Endothelial cell of umbilical vein (primary cell): ENCODE results near the gene CRYGN. TPM values are rescaled to one million over a fixed set of nuclear protein-coding genes. Genes with fewer than 3 reads are reported as not detected.

ENCODE experiments used
- BruUV-seq: library from RNA; stranded (reverse); fragments of 400-500 nt; replicated peaks from 2 replicates; lab custom pipeline; 2021; lab: Mats Ljungman, UMichigan
- CTCF ChIA-PET: fragments of 300-600, 350-600 bp; sonication (Branson Sonifier 250); formaldehyde crosslinking; loops from one replicate; lab custom pipeline; 2021; ENCODE audit warnings: antibody characterized with exemption, inconsistent platforms; lab: Charles Lee
- POLR2A ChIA-PET: fragments of 300-600, 350-600 bp; sonication (Branson Sonifier 250); formaldehyde crosslinking; loops from one replicate; lab custom pipeline; 2021; ENCODE audit warnings: antibody characterized with exemption, inconsistent platforms; lab: Charles Lee
- DNase-seq: peaks from one replicate; pipeline ENCODE4 v3.0.0-alpha.2; 2011; ENCODE audit warnings: low read depth, low spot score
- FAIRE-seq: peaks from 2 replicates; lab custom pipeline; 2011; peaks lifted over from hg19 to GRCh38; lab: Jason Lieb, UNC
- H2AFZ ChIP-seq: 2 replicates; pipeline ENCODE4 v1.6.0; 2012; ENCODE audit warnings: low read depth, low read length, control low read depth, inconsistent platforms
- H3K27ac ChIP-seq: 2 replicates; pipeline ENCODE4 v1.5.1; 2011; ENCODE audit warnings: low read depth, mild to moderate bottlenecking, control low read depth, low read length, moderate library complexity; ENCODE audit not compliant: insufficient read depth
- H3K27me3 ChIP-seq, 2 experiments: 2 replicates each; pipeline versions ENCODE4 v1.6.0 to v1.6.1; 2011; ENCODE audit warnings: low read length in 2 of 2, mixed read lengths in 1 of 2; ENCODE audit not compliant: control insufficient read depth in 2 of 2, insufficient read depth in 2 of 2
- H3K36me3 ChIP-seq, 2 experiments: 2 replicates in 1 of 2; 3 replicates in 1 of 2; pipeline ENCODE4 v1.5.1; 2011; ENCODE audit warnings: low read length in 2 of 2, mild to moderate bottlenecking in 1 of 2, moderate library complexity in 1 of 2; ENCODE audit not compliant: control insufficient read depth in 2 of 2, insufficient read depth in 2 of 2; ENCODE audit errors: extremely low read depth in 1 of 2
- H3K4me1 ChIP-seq: 3 replicates; pipeline ENCODE4 v1.5.1; 2011; ENCODE audit warnings: mild to moderate bottlenecking, low read length; ENCODE audit not compliant: control insufficient read depth, insufficient read depth; ENCODE audit errors: extremely low read depth
- H3K4me2 ChIP-seq: 2 replicates; pipeline ENCODE4 v1.6.1; 2011; ENCODE audit warnings: low read length, control low read depth, mixed read lengths; ENCODE audit not compliant: insufficient read depth
- H3K4me3 ChIP-seq, 3 experiments: fragments of 200-600 bp in 1 of 3; sonication (generic), shearing (Covaris generic) in 1 of 3; replicated peaks in 1 of 3; 2 replicates each; pipeline ENCODE4 v1.5.1; 2011 to 2016; ENCODE audit warnings: control low read depth in 3 of 3, low read length in 3 of 3, mild to moderate bottlenecking in 2 of 3, inconsistent platforms in 1 of 3, low read depth in 1 of 3, moderate library complexity in 1 of 3; ENCODE audit not compliant: insufficient read depth in 1 of 3
- H3K79me2 ChIP-seq: 2 replicates; pipeline ENCODE4 v1.6.0; 2012; ENCODE audit warnings: low read length, inconsistent platforms; ENCODE audit not compliant: control insufficient read depth, insufficient read depth
- H3K9ac ChIP-seq: replicated peaks from 2 replicates; pipeline ENCODE3; 2011; ENCODE audit warnings: low read length, control low read depth; ENCODE audit not compliant: insufficient read depth; ENCODE audit errors: extremely low read depth
- H3K9me1 ChIP-seq: replicated peaks from 3 replicates; pipeline ENCODE4 v1.6.0; 2011; ENCODE audit warnings: mild to moderate bottlenecking, low read length; ENCODE audit not compliant: control insufficient read depth, insufficient read depth; ENCODE audit errors: extremely low read depth
- H3K9me3 ChIP-seq: replicated peaks from 2 replicates; pipeline ENCODE4 v1.5.1; 2012; ENCODE audit warnings: low read length, inconsistent platforms; ENCODE audit not compliant: control insufficient read depth, insufficient read depth
- H4K20me1 ChIP-seq: replicated peaks from 2 replicates; pipeline ENCODE3; 2011; ENCODE audit warnings: mild to moderate bottlenecking, low read length; ENCODE audit not compliant: control insufficient read depth, insufficient read depth; ENCODE audit errors: extremely low read depth
- EZH2 ChIP-seq: IDR thresholded peaks from 2 replicates; pipeline ENCODE4 v1.6.1; 2012; ENCODE audit warnings: borderline replicate concordance, low read depth, mild to moderate bottlenecking, moderate library complexity, low read length, inconsistent platforms; ENCODE audit not compliant: severe bottlenecking
- FOS ChIP-seq: IDR thresholded peaks from 2 replicates; pipeline ENCODE4 v1.6.1; 2011; ENCODE audit warnings: mild to moderate bottlenecking, low read length, moderate library complexity, borderline replicate concordance; ENCODE audit not compliant: insufficient read depth
- GATA2 ChIP-seq: IDR thresholded peaks from 2 replicates; pipeline ENCODE4 v1.7.0; 2011; ENCODE audit warnings: low read depth, mild to moderate bottlenecking, moderate library complexity, mixed read lengths, low read length; ENCODE audit not compliant: insufficient read length, insufficient read depth
- JUN ChIP-seq: IDR thresholded peaks from 2 replicates; pipeline ENCODE4 v1.6.1; 2011; ENCODE audit warnings: borderline replicate concordance, low read depth; ENCODE audit not compliant: insufficient read length, insufficient read depth
- MYC ChIP-seq: IDR thresholded peaks from one replicate; pipeline ENCODE4 v1.6.1; 2011; ENCODE audit warnings: mild to moderate bottlenecking, low read depth, low read length
- POLR2A ChIP-seq: IDR thresholded peaks from 2 replicates; pipeline ENCODE4 v1.6.1; 2012; ENCODE audit warnings: low read depth, mild to moderate bottlenecking, control low read depth, low read length
- POLR2AphosphoS5 ChIP-seq: IDR thresholded peaks from 2 replicates; pipeline ENCODE4 v1.6.1; 2012; ENCODE audit warnings: low read depth, mild to moderate bottlenecking, control low read depth, low read length, moderate library complexity; ENCODE audit not compliant: insufficient read depth
- dilution Hi-C: fragments of 300-500 bp; cut with MboI; formaldehyde crosslinking; loops from one replicate; pipeline ENCODE4 v1.15.0; 2019; ENCODE audit warnings: low sequenced_read_pairs; ENCODE audit not compliant: extremely low pct_ligation_motif_present
- intact Hi-C: fragments of 100-400 bp; cut with micrococcal nuclease; formaldehyde crosslinking; loops from one replicate; pipeline ENCODE4 v1.10.0; 2022
- microRNA-seq: library from miRNA; unstranded; fragments of <30 nt; microRNA quantifications from one replicate; pipeline ENCODE4 v1.2.0, GENCODE V29; 2021; ENCODE audit warnings: borderline number of aligned reads, borderline replicate concordance
- polyA plus RNA-seq, 4 experiments: library from polyadenylated mRNA; depleted of rRNA in 3 of 4; stranded (reverse) in 3 of 4; unstranded in 1 of 4; fragments of >200 nt; gene quantifications; 2 replicates each; pipeline versions ENCODE4 v1.2.1 to v1.2.3, GENCODE V29; 2011 to 2012; ENCODE audit warnings: missing spikeins in 1 of 4
- small RNA-seq: library from RNA; depleted of rRNA; stranded (forward); fragments of <200 nt; gene quantifications from one replicate; pipeline ENCODE3, GENCODE V24; 2012; ENCODE audit warnings: low replicate concordance, low read depth; ENCODE audit not compliant: insufficient read depth, insufficient read length
- total RNA-seq: library from RNA; stranded (reverse); gene quantifications from 2 replicates; pipeline ENCODE4 v1.2.3, GENCODE V29; 2021
- TF ChIP-seq, protein P1 (sequence below): IDR thresholded peaks from 2 replicates; pipeline ENCODE4 v1.6.1; 2011; ENCODE audit not compliant: insufficient read depth, insufficient read length
- TF ChIP-seq, protein P2 (sequence below), 2 donors: IDR thresholded peaks; 1 replicate in 1 of 2; 2 replicates in 1 of 2; pipeline ENCODE4 v1.5.1; 2011; ENCODE audit warnings: low read length in 2 of 2, mild to moderate bottlenecking in 2 of 2, moderate library complexity in 2 of 2, control low read depth in 1 of 2, inconsistent platforms in 1 of 2, low read depth in 1 of 2; ENCODE audit not compliant: insufficient read depth in 1 of 2; ENCODE audit errors: extremely low read depth in 1 of 2

Gene CRYGN
- total and polyA plus RNA-seq, 2 donors (not counting 3 experiments of a cell fraction or from before 2014, with no cell fraction given): not detected

DNA sequence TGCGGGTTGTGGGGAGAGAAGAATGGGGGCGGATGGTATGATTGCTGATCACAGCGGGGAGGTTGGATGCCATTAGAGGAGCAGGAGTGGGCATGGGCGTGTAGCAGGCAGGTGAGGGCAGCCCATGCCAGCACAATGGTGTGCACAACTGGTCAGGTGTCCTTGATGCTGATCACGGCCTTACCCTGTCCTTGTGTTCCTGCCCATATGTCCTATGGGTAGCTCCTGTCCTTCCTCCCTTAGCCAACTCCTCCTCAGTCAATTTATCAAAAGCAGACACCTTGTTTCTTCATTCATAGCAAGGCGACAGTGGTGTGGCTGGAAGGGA is 60.8 kb downstream of the CRYGN start:
- CTCF ChIA-PET: interaction anchor here (1.4 kb wide), 1 partner anchor 69 kb away, joined by 3 read pairs; no protein-coding TSS in a partner anchor

More for the DNA sequence above, 60.8 kb downstream of the CRYGN start:
- Histone ChIP-seq H2AFZ (no peak overlapping the region), H3K79me2 (no peaks in the 10 kb centered on the region), H3K4me2 (no peak overlapping the region), H3K4me1 (no peaks in the 10 kb centered on the region), H3K36me3 (peaks cover 0 to 17% of the 10 kb centered on the region in 2 experiments), H3K27me3 (peaks cover 14 to 27% of the 10 kb centered on the region in 2 experiments), H4K20me1 (no peaks in the 10 kb centered on the region), H3K9me1 (no peaks in the 10 kb centered on the region), H3K9ac (no peak overlapping the region), H3K27ac (no peak overlapping the region), H3K4me3 (no peak overlapping the region), H3K9me3 (no peaks in the 10 kb centered on the region)
- TF ChIP-seq EZH2 (no peak), POLR2AphosphoS5 (no peak), JUN (no peak), MYC (no peak), FOS (no peak), GATA2 (no peak), POLR2A (no peak)
- TF ChIP-seq, protein P1, sequence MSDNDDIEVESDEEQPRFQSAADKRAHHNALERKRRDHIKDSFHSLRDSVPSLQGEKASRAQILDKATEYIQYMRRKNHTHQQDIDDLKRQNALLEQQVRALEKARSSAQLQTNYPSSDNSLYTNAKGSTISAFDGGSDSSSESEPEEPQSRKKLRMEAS: no peak
- TF ChIP-seq, protein P2, sequence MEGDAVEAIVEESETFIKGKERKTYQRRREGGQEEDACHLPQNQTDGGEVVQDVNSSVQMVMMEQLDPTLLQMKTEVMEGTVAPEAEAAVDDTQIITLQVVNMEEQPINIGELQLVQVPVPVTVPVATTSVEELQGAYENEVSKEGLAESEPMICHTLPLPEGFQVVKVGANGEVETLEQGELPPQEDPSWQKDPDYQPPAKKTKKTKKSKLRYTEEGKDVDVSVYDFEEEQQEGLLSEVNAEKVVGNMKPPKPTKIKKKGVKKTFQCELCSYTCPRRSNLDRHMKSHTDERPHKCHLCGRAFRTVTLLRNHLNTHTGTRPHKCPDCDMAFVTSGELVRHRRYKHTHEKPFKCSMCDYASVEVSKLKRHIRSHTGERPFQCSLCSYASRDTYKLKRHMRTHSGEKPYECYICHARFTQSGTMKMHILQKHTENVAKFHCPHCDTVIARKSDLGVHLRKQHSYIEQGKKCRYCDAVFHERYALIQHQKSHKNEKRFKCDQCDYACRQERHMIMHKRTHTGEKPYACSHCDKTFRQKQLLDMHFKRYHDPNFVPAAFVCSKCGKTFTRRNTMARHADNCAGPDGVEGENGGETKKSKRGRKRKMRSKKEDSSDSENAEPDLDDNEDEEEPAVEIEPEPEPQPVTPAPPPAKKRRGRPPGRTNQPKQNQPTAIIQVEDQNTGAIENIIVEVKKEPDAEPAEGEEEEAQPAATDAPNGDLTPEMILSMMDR (IDR thresholded peaks at IDR 0.05; ENCODE audit: extremely low read depth in 1 of 2, insufficient read depth in 1 of 2, low read depth in 1 of 2, low read length in 2 of 2): no peak
- POLR2A ChIA-PET: no interaction called here
- BruUV-seq: no TSS peak
- DNase-seq: no peak
- no peak for FAIRE-seq
- intact Hi-C loops (no loop called here), dilution Hi-C loops (no loop called here)

Small RNA genes within 50 kb of the gene (microRNA-seq; reads per million reads assigned to microRNA genes)
- not detected for gene MIR3907

Small RNA genes within 50 kb of the gene (small RNA-seq; reads per million reads assigned to genes)
- gene MIR3907 (not detected), gene RN7SL76P (not detected)

Other genes with a start within 250 kb of the CRYGN start
- not detected in 2 replicates for gene H2BK1, start 229.7 kb downstream of the CRYGN start, total RNA-seq
- not detected in 2 replicates for gene H2BK1, start 229.7 kb downstream of the CRYGN start, polyA plus RNA-seq
- gene ABCF2, start 212.9 kb downstream of the CRYGN start, total RNA-seq: 56.7 and 61.6 TPM in 2 replicates
- gene ABCF2, start 212.9 kb downstream of the CRYGN start, polyA plus RNA-seq: 43.0 and 45.3 TPM in 2 replicates
- 73.0 and 75.0 TPM in 2 replicates for gene CHPF2, start 207.7 kb downstream of the CRYGN start, total RNA-seq
- gene CHPF2, start 207.7 kb downstream of the CRYGN start, polyA plus RNA-seq: 72.8 and 95.3 TPM in 2 replicates
- gene SMARCD3, start 191.4 kb downstream of the CRYGN start, total RNA-seq: 5.9 and 6.1 TPM in 2 replicates
- 8.5 and 10.5 TPM in 2 replicates for gene SMARCD3, start 191.4 kb downstream of the CRYGN start, polyA plus RNA-seq
- 41.4 and 46.2 TPM in 2 replicates for gene NUB1, start 98.3 kb downstream of the CRYGN start, total RNA-seq
- 27.9 and 28.0 TPM in 2 replicates for gene NUB1, start 98.3 kb downstream of the CRYGN start, polyA plus RNA-seq
- gene WDR86, start 30.1 kb downstream of the CRYGN start, total RNA-seq: not detected in 2 replicates
- gene WDR86, start 30.1 kb downstream of the CRYGN start, polyA plus RNA-seq: not detected in 2 replicates
- 108 and 109 TPM in 2 replicates for gene RHEB, start 79.8 kb upstream of the CRYGN start, total RNA-seq
- gene RHEB, start 79.8 kb upstream of the CRYGN start, polyA plus RNA-seq: 55.1 and 59.4 TPM in 2 replicates